ENCODE data around the gene RNFT2. TPM values are rescaled to one million over a fixed set of nuclear protein-coding genes. Genes with fewer than 3 reads are reported as not detected.

Gene RNFT2
- total RNA-seq, 1 donor from 2014 or later = 2.6 TPM

DNA sequence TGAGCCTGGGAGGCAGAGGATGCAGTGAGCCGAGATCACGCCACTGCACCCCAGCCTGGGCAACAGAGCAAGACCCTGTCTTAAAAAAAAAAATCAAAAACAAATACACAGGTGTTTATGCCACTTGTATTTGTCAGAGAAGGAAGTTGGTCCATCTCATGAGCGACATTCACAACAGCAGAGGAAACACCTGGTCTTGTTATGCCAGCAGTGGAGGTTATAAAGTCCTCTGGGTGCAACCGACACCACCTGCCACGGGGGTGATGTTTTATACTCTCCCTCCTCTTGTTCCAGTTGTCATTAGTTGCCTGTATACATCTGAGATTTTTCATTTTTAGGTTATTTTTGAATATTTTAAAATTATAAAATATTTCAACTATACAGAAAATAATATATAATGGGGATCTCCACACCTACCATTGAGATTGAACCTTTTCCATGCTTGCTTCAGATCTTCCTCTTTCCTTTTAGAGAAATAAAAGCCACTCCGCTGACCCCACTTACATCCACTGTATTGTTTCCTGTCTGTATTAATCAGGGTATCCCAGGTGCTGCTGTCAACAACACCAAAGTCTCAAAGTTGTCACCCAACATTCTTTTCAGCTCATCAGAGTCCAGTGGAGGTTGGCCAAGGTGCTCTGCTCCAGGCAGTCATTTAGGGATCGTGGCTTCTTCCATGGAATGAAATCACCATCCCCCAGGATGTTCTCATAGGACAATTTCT lies 65.1 kb downstream of the RNFT2 start:
- no peaks in the 10 kb centered on the region for H3K27me3 ChIP-seq
- intact Hi-C loops (cut with DNase I) = no loop called here
- TF ChIP-seq, protein P1, sequence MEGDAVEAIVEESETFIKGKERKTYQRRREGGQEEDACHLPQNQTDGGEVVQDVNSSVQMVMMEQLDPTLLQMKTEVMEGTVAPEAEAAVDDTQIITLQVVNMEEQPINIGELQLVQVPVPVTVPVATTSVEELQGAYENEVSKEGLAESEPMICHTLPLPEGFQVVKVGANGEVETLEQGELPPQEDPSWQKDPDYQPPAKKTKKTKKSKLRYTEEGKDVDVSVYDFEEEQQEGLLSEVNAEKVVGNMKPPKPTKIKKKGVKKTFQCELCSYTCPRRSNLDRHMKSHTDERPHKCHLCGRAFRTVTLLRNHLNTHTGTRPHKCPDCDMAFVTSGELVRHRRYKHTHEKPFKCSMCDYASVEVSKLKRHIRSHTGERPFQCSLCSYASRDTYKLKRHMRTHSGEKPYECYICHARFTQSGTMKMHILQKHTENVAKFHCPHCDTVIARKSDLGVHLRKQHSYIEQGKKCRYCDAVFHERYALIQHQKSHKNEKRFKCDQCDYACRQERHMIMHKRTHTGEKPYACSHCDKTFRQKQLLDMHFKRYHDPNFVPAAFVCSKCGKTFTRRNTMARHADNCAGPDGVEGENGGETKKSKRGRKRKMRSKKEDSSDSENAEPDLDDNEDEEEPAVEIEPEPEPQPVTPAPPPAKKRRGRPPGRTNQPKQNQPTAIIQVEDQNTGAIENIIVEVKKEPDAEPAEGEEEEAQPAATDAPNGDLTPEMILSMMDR (IDR thresholded peaks at IDR 0.05) = no peak

DNA sequence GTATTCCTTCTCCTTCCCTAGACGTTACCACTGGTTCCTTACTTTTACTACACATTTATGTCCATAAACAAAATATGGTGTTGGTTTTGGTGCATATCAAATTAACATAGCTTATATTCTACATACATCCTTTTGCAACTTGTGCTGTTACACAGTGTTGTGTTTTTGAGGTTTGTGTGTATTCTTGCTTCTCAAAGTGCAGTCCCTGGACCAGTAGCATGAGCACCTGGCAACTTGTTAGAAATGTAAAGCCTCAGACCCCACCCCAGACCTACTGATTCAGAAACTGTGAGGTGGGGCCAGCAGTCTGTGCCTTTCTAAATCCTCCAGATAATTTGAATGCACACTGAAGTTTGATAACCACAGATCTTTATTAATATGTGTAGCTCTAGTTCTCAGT lies 65.9 kb downstream of the RNFT2 start:
- Histone ChIP-seq H3K27me3 (no peaks in the 10 kb centered on the region), H3K9me3 (no peaks in the 10 kb centered on the region), H3K36me3 (no peaks in the 10 kb centered on the region), H3K4me3 (no peak overlapping the region), H3K27ac (no peak overlapping the region), H3K4me1 (no peaks in the 10 kb centered on the region)
- DNase-seq (no peak), ATAC-seq (no peak)
- intact Hi-C loops (cut with DNase I) = no loop called here
- TF ChIP-seq, protein P1 (IDR thresholded peaks at IDR 0.05) = no peak

More for the DNA sequence above, 65.1 kb downstream of the RNFT2 start:
- H3K27ac ChIP-seq = no peak overlapping the region
- ATAC-seq (no peak), DNase-seq (no peak)
- no peak overlapping the region for H3K4me3 ChIP-seq
- H3K4me1 ChIP-seq = no peaks in the 10 kb centered on the region
- no peaks in the 10 kb centered on the region for H3K9me3 ChIP-seq
- no peaks in the 10 kb centered on the region for H3K36me3 ChIP-seq

DNA sequence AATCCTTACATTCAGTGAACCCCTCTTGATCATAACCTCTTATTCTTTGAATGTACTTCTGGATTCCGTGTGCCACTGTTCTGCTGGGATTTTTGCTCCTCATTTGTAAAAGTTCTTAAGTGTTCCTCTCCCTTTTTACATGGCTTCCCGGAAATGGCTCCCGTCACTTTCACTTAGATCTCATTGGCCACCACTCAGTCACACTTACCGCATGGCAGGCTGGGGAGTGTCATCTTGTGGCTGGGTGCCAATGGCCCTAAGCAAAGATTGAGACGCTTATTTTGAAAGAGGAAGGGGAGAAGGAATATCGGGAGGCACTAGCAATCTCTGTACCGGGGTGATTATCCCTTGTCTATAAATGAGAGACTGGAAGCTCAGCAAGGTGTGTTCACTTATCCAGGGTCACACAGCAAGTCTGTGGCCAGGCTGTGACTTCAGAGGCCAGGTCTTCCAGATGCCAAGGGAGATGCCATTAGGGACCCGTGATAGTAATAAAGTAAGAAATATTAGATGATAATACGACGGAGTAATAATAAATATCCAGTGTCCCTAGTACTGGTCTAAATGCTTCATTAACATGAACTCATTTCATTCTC lies 68.8 kb downstream of the RNFT2 start:
- no peaks in the 10 kb centered on the region for H3K27me3 ChIP-seq
- TF ChIP-seq, protein P1 (IDR thresholded peaks at IDR 0.05) = no peak
- no peak for DNase-seq
- H3K36me3 ChIP-seq = no peaks in the 10 kb centered on the region
- no peak overlapping the region for H3K27ac ChIP-seq
- intact Hi-C loops (cut with DNase I) = no loop called here
- no peak for ATAC-seq
- H3K9me3 ChIP-seq = no peaks in the 10 kb centered on the region
- H3K4me3 ChIP-seq = no peak overlapping the region
- no peaks in the 10 kb centered on the region for H3K4me1 ChIP-seq

DNA sequence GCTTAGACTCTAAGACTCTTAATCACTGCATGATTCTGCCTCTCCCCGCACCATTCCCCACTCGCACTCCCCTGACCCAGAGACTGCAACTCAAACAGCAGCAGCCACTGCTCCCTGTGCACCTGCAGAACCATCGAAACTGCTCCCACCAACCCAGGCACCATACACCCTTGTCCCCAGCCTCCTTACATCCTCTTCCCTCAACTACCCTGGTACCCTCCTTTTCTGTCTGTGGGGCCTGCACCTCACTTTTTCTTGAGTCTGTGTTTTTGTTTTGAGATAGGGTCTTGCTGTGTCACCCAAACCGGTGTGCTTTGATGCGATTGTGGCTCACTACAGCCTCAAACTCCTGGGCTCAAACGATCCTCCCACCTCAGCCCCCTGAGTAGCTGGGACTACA lies 69.4 kb downstream of the RNFT2 start:
- no peaks in the 10 kb centered on the region for H3K27me3 ChIP-seq
- no peaks in the 10 kb centered on the region for H3K9me3 ChIP-seq
- H3K4me1 ChIP-seq = no peaks in the 10 kb centered on the region
- TF ChIP-seq, protein P1 (IDR thresholded peaks at IDR 0.05) = no peak
- ATAC-seq (no peak), DNase-seq (no peak)
- no peak overlapping the region for H3K4me3 ChIP-seq
- no peak overlapping the region for H3K27ac ChIP-seq
- no peaks in the 10 kb centered on the region for H3K36me3 ChIP-seq
- intact Hi-C loops (cut with DNase I) = no loop called here

DNA sequence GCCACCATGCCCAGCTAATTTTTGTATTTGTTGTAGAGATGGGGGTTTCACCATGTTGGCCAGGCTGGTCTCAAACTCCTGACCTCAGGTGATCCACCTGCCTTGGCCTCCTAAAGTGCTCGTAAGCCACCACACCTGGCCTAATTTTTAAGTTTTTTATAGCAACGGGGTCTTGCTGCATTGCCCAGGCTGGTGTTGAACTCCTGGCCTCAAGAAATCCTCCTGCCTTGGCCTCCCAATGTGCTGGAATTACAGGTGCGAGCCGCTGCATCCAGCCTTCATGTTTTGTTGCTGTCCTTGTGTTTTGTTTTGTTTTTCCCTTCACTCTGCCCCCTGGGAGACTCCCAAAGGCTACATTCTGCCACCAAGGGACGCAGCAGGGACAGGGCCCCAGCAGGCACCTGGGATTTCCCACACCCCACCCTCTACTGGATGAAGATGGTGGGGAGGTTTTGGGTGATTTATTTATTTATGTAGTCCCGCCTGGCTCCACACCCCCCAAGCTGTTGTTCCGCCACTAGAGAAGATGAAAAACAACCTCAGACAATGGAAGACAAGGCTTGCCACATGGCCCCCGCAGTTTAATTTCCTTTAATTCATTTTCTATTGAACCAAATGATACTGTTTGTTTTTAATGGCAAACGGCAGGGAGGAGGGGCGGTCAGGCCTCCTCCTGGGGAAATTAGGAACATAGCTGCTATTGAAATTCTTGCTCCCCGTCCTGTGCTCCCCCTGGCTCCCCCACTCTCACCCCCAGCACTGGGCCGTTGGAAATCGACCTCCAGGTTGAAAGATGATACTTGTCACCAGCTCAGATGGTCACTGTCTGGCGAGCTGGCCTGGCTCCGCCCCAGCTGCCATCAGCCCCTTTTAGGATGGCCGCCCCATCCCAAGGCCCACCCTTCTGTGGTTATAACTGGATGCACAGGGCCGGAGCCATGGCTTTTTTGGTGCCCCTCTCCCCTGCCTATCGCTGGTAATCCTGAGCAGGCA lies 70.3 kb downstream of the RNFT2 start:
- no peak overlapping the region for H3K4me3 ChIP-seq
- intact Hi-C loops (cut with DNase I) = no loop called here
- H3K27ac ChIP-seq = no peak overlapping the region
- H3K27me3 ChIP-seq = no peaks in the 10 kb centered on the region
- TF ChIP-seq, protein P1 (IDR thresholded peaks at IDR 0.05) = no peak
- H3K36me3 ChIP-seq = no peaks in the 10 kb centered on the region
- ATAC-seq = no peak
- DNase-seq = no peak
- H3K9me3 ChIP-seq = no peaks in the 10 kb centered on the region
- H3K4me1 ChIP-seq = no peaks in the 10 kb centered on the region

All from upper lobe of right lung (tissue), 1 donor.